Coronary artery (tissue), 2 donors: ENCODE results near the gene PRKCE.
A peak's percentile ranks its signal among the peaks of the same experiment; 100 is the strongest.

Experiments used
- DNase-seq: peaks from one replicate; pipeline ENCODE4 v3.0.0-alpha.2; 2017; ENCODE audit warnings: low spot score
- H3K27ac ChIP-seq, 2 donors: fragments of 200-600 bp; sonication (generic); one replicate each; pipeline ENCODE4 v1.5.1; 2016 to 2019
- H3K4me3 ChIP-seq: fragments of 200-600 bp; sonication (generic); 2 replicates; pipeline ENCODE4 v1.5.1; 2016; ENCODE audit warnings: mild to moderate bottlenecking, moderate library complexity
- CTCF ChIP-seq: fragments of 200-600 bp; sonication (generic); IDR thresholded peaks from one replicate; pipeline ENCODE4 v1.5.1; 2019; ENCODE audit warnings: antibody characterized with exemption

PRKCE gene

DNA sequence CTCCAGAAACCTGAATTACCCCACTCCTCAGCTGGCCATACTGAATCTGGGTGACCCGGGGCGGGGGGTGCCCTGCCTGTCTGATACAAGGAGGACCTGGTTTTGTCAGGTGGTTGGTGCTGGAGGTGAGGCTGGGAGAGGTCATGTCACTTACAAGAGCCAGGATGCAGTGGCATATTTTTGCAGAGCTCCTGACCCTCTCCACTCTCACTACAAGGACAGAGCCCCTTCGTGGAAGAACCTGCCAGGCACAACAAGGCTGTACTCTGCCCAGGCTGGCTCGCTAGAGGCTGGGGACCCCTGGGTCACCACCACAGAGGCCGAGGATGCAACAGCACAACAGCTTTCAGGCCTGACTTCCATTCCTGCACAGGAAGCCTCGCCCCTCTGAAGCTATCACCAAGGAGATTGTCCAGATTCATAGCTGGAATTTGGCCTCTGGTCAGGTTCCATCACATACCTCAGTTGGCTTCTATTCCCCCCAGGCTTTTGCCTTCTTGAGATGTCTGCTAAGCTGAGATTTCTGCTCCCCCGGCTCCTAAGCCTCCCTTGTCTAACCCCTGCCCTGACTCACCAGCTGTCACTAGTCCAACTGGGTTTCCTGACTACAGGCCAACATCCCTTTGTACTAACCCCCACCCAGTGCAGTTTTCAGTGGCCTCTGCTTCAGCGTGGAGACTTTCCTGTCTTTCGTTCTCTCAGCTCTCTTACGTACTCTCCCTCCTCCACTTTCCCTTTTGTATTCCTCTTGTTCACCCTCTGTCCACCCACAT, 513.2 kb downstream of the PRKCE start:
- Histone ChIP-seq H3K27ac (peak overlapping the region; percentile 68 to 89), H3K4me3 (peak overlapping the region; percentile 26)
- peak; percentile 92 for DNase-seq
- TF ChIP-seq CTCF, result no peak

- no peak for DNase-seq
- TF ChIP-seq CTCF, result no peak
- Histone ChIP-seq H3K27ac (peak overlapping the region in 1 of 2 donors; percentile 89), H3K4me3 (no peak overlapping the region)
Measured at GRCh38 chr2:46165916-46166315, 514.4 kb downstream of the PRKCE start.

- Histone ChIP-seq H3K4me3 (no peak overlapping the region), H3K27ac (peak overlapping the region in 1 of 2 donors; percentile 82)
- no peak for DNase-seq
- TF ChIP-seq CTCF, result no peak
Measured at GRCh38 chr2:46167406-46167805, 515.9 kb downstream of the PRKCE start.

DNA sequence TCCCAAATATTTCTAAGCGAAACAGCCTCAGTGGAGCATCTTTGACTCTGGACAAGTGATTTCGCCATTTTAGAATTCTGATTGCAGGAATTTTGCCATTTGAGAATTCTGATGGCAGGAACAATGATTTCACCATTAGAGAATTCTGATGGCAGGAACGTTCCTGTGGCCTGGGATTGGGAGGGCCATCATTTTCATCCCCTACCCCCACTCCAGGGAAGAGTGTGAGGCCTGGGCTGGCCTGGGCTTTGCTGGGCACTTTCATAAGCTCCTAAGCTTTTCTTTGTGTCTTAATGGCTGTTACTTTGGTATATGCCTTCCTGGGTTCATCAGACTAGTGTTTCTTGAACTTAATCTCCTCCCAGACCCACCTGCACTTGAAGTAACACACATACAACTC, 516.4 kb downstream of the PRKCE start:
- Histone ChIP-seq H3K4me3 (no peak overlapping the region), H3K27ac (peak overlapping the region in 1 of 2 donors; percentile 82)
- TF ChIP-seq CTCF, result no peak
- no peak for DNase-seq

DNA sequence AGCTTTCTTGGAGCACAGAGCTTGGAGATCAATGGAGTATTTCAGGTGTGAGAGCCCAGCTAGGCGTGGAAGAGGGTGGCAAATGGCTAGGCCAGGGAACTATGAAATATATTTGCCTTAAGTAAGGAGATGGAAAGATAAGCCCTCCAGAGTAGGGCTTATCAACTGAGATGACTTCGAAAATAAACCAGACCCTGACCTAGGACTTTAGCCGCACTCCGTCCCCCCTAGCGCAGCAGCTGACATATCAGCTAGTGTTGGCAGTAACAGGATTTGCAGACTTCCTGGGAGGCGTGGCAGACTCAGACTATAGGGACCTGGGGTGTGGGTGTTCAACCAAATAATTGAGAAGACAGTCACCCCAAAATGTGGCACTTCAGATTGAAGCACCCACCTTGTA, 518.0 kb downstream of the PRKCE start:
- no peak for DNase-seq
- H3K27ac ChIP-seq, result peak overlapping the region in 1 of 2 donors; percentile 82

DNA sequence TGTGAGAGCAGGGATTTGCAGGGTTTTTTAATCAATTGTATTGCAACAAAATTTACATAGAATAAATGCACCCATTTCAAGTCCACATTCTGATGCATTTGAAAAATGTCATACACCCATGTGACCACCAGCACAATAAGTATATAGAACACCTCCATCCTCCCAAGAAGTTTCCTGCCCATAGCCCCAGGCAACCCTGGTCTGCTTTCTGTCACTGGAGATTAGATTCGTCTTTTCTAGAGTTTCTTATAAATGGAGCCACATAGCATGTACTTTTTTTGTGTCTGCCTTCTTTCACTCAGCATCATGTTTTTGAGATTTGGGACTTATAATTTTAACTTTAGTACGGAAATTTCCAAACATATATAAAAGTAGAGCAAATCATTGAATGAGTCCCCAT, 518.6 kb downstream of the PRKCE start:
- no peak for TF ChIP-seq CTCF
- Histone ChIP-seq H3K27ac (peak overlapping the region in 1 of 2 donors; percentile 82), H3K4me3 (no peak overlapping the region)
- DNase-seq, result no peak

More for the DNA sequence above, 518.0 kb downstream of the PRKCE start:
- no peak for TF ChIP-seq CTCF
- no peak overlapping the region for H3K4me3 ChIP-seq

DNA sequence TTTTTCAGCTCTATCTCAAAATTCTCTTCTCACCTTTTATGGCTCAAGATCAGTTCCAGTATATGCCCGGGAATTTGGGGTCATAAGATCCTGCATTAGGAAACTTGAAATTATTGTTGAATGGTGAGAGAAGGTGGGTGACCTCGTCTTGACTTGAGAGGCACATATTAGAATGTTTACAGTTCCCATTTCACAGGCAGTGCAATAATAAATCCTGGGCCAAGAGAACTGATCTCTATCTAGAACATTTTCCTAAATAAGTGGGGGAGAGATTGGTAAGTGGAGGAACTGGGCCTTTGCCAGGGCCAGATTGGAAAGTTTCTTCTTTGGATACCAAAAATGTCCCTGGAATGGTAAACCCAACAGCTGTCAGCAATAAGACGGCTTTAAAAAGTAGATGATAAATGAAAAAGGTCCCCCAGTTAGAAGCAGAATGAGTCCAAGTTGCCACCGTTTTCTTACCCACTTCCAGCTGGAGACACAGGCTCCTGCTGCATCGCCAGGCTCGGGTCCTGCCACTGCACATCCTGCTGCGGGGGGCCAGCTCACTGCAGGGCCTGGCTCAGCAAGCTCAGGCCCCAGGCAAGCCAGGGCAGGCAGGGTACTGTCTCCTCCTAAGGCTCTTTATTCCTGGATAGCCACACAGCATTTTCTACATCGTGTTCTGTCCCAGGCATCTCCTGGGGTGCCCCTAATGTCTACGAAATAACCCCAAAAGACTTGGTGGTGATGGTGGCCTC, 519.3 kb downstream of the PRKCE start:
- peak overlapping the region; percentile 48 to 82 for H3K27ac ChIP-seq
- H3K4me3 ChIP-seq, result no peak overlapping the region
- no peak for DNase-seq
- no peak for TF ChIP-seq CTCF
